SH-SY5Y (cell line): Measurements from ENCODE around the gene HARS2.

ENCODE experiments used
- GATA2 ChIP-seq: IDR thresholded peaks from 2 replicates; pipeline ENCODE4 v1.6.1; 2011; ENCODE audit warnings: mild to moderate bottlenecking, low read depth, low read length
- GATA3 ChIP-seq: IDR thresholded peaks from 2 replicates; pipeline ENCODE4 v1.6.1; 2011; ENCODE audit warnings: low read depth, mild to moderate bottlenecking, low read length, moderate library complexity

- TF ChIP-seq GATA3 (no peak), GATA2 (no peak)
These were observed 46.2 kb downstream of the HARS2 start for GRCh38 chr5:140737486-140737885.
